M059J (cell line): ENCODE results near the gene PTGFRN. TPM values are rescaled to one million over a fixed set of nuclear protein-coding genes. Genes with fewer than 3 reads are reported as not detected.
"Not testable (repeated sequence)": the region's sequence is repeated elsewhere in the genome, so short reads cannot be mapped to it uniquely, and the experiment has no call there.

Experiments used
- DNase-seq: peaks from one replicate; pipeline ENCODE4 v3.0.0-alpha.2; 2012; ENCODE audit warnings: low read depth
- total RNA-seq: library from RNA; depleted of rRNA; stranded (reverse); fragments of >200 nt; shearing (Covaris generic); gene quantifications from 2 replicates; pipeline ENCODE4 v1.2.3, GENCODE V29; 2014

The PTGFRN gene
- total RNA-seq, 1 experiment from 2014 or later, result 144 TPM

- DNase-seq, result peak; percentile 50
Observed at GRCh38 chr1:116971965-116972673, 62.4 kb downstream of the PTGFRN start.

- peak; percentile 67 for DNase-seq
Observed at GRCh38 chr1:116972674-116973030, 62.9 kb downstream of the PTGFRN start.

- DNase-seq, result not testable (repeated sequence)
Observed at GRCh38 chr1:116980309-116980708, 70.6 kb downstream of the PTGFRN start.

GRCh38 chr1:116981521-116982037 lies 71.9 kb downstream of the PTGFRN start:
- no peak for DNase-seq

- no peak for DNase-seq
Observed at GRCh38 chr1:116982319-116983004, 72.7 kb downstream of the PTGFRN start.

- DNase-seq, result no peak
Observed at GRCh38 chr1:116983112-116983511, 73.4 kb downstream of the PTGFRN start.

DNA sequence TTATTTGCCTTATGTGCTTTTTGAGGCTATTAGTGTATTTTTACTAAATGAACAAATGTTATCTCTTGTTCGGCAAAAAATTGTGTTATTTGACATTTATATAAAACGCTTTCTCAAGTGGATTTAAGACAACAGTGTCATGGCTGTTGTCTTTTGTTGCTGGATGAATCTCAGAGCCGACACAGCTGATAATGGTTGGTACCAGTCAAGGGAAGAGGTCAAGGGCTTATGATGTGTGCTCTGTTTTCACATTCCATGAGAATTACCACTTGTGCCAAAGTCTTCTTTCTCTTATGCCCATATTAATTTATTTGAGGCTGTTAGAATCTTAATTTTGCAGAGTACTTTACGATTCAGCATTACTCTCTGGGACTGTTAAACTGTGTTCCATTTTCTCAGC lies 74.0 kb downstream of the PTGFRN start:
- no peak for DNase-seq

GRCh38 chr1:116984406-116985160 lies 74.9 kb downstream of the PTGFRN start:
- no peak for DNase-seq

GRCh38 chr1:116986421-116987255 lies 76.9 kb downstream of the PTGFRN start:
- no peak for DNase-seq

DNA sequence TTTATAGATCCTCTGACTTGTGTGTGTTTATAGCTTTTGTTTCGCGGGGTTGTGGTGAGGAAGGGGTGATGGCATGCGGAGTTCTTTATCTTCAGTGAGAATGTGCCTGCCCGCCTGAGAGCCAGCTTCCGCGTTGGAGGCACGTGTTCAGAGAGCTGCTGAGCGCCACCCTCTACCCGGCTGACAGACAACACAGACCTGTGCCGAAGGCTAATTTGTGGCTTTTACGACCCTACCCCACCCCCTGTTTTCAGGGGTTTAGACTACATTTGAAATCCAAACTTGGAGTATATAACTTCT lies 77.5 kb downstream of the PTGFRN start:
- DNase-seq, result no peak

- DNase-seq, result peak; percentile 86
Observed at GRCh38 chr1:116988248-116988647, 78.5 kb downstream of the PTGFRN start.

DNA sequence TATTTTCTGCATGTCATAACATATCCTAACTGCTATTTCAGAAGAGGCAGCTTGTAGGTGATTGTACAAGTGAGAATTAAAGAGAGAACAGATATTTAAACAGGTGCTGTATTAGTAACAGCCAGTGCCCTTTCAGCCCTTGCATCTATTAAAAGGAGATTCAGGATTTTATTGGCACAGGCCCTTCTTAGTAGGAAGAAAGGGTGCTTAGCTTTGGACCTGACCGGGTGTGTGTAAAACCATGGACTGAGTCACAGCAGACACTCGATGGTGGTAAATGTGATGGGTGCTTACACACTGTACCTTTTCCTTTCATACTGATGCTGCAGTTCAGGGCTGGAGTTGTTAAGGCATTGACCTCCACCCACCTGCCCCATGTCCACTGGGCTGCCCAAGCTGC lies 79.2 kb downstream of the PTGFRN start:
- DNase-seq, result peak; percentile 79

- DNase-seq, result no peak
Observed at GRCh38 chr1:116989835-116990234, 80.1 kb downstream of the PTGFRN start.

DNA sequence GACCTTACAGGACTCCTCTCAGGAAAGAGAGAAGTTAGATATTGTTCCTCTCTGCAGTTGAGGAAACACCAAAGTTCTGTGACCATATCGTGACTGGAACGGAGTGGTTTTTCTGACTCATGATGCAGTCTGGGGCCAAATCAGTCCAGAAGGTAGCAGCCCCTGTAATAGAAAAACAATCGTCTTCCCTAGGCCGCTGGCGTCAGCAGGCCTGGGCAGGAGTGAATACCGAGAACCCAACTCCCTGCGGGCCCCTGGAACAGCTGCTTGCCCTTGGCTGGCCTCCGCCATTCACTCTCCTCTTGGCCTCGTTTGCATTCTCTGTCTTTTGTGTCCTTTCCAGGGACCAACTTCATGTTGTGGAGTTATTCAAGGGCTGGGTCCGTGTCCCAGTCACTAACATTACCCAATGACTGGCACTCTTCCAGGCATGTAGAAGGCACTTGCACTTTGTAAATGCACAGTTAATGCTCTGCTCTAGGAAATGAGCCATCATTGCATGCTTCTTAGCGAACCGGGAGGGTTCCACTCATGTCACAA lies 81.0 kb downstream of the PTGFRN start:
- DNase-seq, result peak; percentile 98

DNA sequence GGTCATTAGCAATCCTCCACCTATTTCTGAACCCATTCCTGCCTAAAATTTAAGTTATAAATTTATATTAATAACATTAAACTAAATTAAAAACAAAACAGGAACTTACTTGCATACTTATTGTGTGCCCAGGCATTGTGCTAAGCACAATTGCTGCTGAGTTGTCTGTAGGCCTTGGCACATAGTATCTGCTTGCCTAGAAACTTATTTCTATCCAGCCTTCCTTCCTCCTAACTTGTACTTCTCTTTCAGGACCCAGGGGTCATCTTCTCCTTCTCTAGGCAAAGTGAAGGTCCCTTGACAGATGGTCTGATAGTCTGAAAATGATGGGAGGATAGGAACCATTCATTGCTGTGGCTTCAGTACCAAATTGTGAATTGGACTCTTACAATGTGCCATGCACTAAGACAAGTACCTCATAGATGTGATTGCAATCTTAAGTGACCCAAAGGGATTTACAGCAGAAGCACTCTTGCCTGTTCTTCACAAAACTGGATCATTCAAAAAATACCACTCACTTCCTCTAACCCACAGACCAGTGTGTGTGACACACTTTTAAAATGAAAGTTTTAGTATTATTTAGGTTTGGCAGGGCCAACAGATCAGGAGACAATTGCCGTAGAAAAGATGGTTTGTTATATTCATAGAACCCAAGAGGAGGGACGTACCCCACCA lies 81.6 kb downstream of the PTGFRN start:
- DNase-seq, result no peak

DNA sequence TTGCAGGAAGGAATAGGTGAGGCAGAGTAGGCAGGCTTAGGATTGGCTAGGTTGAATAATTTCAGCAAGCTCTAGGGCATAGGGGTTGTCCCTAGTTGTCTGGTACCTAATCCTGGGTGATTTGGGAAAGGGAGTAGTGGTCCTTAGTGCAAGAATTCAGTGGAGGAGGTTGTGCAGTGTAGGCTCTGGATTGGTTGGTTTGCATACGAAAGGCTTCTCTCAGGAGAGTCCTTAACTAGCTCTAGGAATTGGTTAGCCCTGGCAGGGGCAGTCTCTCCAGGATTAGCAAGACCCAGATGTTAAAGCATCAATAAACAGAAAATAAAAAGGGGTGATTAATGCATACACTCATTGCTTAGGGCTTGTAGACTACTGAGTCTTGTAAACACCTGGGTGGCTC lies 82.2 kb downstream of the PTGFRN start:
- no peak for DNase-seq

DNA sequence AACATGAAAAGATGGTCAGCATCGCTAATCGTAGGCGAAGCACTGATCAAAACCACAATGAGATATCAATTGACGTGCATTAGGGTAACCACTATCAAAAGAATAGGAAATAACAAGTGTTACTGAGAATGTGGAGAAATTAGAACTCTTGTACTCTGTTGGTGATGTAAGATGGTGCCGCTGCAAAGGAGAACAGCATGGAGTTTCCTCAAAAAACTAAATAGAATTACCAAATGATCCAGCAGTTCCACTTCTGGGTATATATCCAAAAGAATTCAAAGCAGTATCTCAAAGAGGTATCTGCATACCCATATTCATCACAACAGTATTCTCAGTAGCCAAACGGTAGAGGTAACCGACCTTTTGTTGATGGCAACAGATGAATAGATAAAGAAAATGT lies 83.6 kb downstream of the PTGFRN start:
- DNase-seq, result no peak

DNA sequence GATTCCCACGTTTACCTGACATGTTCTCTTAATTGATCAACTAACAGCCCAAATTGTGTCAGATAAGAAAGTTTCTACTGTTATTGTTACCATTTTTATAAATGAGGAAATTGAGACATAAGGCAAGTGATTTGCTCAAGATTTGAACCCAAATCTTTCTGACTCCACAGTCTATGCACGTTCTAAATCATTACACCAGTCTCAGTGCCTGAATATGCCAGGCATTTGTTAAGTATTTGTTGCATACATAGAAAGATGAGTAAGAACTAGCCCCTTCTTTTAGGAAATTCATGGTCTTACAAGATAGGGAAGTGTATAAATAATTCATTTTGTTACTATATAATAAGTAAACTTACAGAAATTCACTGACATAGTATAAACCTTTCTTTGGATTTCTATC lies 84.7 kb downstream of the PTGFRN start:
- DNase-seq, result no peak

GRCh38 chr1:116997066-116997465 lies 87.3 kb downstream of the PTGFRN start:
- peak; percentile 69 for DNase-seq

GRCh38 chr1:116997636-116998035 lies 87.9 kb downstream of the PTGFRN start:
- peak; percentile 70 for DNase-seq

DNA sequence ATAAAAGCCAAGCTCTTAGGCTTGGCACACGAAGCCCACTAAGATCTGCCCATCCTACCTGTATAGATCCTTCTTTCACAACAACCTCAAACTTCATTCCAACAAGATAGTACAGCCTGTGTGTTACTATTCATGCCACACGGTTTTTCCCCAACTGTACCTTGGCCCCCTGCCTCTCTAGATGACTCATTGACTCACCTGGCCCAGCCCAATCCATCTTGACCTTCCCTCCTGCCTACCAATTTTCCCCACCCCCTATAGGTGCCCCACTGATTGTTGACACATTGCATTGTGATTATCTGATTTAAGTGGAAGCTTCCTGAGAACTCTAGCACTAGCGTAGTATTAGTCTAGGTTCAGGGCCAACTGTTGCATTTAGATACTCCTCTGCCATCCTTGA lies 89.9 kb downstream of the PTGFRN start:
- DNase-seq, result no peak
